ENCODE data around the gene KNSTRN. TPM values are rescaled to one million over a fixed set of nuclear protein-coding genes. Genes with fewer than 3 reads are reported as not detected.

KNSTRN gene
- total RNA-seq, 4 donors from 2014 or later, result 7.2 to 16.2 (median 9.9) TPM

DNA sequence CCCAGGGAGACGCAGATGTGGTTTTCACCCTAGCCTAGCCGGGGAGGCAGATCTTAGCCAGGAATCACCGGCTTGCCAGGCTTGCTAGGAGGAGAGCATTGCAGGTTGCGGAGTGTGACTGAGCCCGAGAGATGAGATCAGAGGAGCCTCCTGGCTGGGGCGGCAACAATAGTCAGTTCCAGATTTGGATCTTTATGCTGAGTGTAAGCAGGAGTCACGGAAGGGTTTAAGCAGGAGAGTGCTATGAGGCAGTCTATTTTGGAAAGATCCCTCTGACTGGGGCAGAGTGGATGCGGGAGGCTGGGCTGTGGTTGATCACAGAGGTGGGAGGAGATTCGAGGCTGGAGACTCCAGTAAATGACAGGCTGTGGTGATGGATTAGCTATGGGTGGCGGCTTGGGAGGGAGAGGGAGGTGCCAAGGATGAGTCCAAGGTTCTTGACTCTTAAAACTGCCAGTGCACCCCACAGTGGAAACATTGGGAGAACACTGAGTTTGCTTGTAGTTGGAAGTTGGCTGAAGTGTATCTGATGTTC is 47.8 kb downstream of the KNSTRN start:
- no peak overlapping the region for H3K27ac ChIP-seq
- H3K27me3 ChIP-seq, result peaks cover 6% of the 10 kb centered on the region
- peaks cover 0 to 19% of the 10 kb centered on the region in 2 donors for H3K36me3 ChIP-seq
- H3K9me3 ChIP-seq, result no peaks in the 10 kb centered on the region
- no peak overlapping the region for H3K4me3 ChIP-seq
- WGBS, 2 donors (ENCODE audit: low coverage in 1 of 2), result 63 to 67% methylated on average over 1 to 7 of the region's 10 CpGs
- TF ChIP-seq EP300 (IDR thresholded peaks at IDR 0.05), result no peak
- TF ChIP-seq POLR2A (IDR thresholded peaks at IDR 0.05), result no peak
- TF ChIP-seq, protein P1, sequence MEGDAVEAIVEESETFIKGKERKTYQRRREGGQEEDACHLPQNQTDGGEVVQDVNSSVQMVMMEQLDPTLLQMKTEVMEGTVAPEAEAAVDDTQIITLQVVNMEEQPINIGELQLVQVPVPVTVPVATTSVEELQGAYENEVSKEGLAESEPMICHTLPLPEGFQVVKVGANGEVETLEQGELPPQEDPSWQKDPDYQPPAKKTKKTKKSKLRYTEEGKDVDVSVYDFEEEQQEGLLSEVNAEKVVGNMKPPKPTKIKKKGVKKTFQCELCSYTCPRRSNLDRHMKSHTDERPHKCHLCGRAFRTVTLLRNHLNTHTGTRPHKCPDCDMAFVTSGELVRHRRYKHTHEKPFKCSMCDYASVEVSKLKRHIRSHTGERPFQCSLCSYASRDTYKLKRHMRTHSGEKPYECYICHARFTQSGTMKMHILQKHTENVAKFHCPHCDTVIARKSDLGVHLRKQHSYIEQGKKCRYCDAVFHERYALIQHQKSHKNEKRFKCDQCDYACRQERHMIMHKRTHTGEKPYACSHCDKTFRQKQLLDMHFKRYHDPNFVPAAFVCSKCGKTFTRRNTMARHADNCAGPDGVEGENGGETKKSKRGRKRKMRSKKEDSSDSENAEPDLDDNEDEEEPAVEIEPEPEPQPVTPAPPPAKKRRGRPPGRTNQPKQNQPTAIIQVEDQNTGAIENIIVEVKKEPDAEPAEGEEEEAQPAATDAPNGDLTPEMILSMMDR (IDR thresholded peaks at IDR 0.05), result no peak
- no peak for TF ChIP-seq POLR2AphosphoS5 (IDR thresholded peaks at IDR 0.05)
- ATAC-seq, result peak; percentile 31
- no peaks in the 10 kb centered on the region for H3K4me1 ChIP-seq

DNA sequence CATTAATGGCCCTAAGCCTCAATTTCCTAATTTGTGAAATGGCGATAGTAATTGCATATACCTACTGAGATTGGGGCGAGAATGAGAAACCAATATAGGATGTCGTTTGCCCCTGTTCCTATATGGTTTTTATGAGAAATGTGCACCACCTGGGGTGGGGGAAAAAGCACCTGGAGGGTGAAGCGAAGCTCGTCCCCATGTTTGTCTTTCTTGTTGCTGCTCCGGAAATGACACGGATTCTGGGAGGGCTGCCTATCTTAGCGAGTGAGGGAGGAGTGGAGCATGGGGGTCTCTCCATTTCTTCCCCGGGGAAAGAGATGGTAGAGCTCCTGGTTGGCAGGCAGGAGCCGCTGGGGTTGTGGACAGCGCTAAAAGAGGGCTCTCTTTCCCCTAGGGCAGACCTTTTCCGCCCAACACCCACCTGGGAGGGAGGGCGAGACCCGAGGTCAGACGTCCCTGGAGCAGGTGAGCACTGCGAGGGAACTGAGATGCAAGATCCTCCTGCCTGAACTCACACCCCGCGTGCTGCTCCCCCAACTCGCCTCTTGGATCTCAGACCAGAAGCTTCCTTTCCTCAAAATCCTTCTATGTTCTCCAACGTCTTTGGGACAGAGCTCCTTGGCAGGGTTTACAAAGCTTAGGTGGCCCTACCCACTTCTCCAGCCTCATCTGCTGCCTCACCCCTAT is 52.6 kb downstream of the KNSTRN start:
- WGBS, 2 donors (ENCODE audit: low coverage in 1 of 2), result 53 to 54% methylated on average over 10 to 11 of the region's 20 CpGs
- ATAC-seq, result no peak
- Histone ChIP-seq H3K4me3 (peak overlapping the region in 1 of 2 donors; percentile 51), H3K36me3 (peaks cover 0 to 4% of the 10 kb centered on the region in 2 donors), H3K27ac (no peak overlapping the region), H3K27me3 (peaks cover 46% of the 10 kb centered on the region), H3K9me3 (no peaks in the 10 kb centered on the region), H3K4me1 (peaks cover 0 to 32% (median 24%) of the 10 kb centered on the region in 3 donors)
- no peak for TF ChIP-seq POLR2AphosphoS5 (IDR thresholded peaks at IDR 0.05)

DNA sequence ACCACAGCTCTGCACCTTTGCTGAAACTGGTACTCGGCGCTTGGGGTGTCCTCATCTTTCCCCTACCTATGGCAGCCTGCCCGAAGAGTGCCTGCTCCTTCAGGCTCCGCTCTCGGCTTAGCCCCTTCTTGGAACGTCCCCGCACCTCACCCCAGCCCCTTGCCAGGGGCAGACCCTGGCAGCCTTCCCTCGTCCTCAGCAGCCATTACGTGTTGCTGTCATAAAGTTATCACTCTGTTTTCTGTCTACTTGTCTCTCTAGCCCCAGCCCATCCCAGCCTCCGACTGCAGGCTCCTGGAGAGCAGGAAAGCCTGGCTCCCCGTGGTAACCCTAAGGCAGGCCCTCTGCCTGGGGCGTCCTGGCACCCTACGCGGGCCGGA is 53.2 kb downstream of the KNSTRN start:
- 25 to 33% methylated on average over 3 to 9 of the region's 15 CpGs for WGBS, 2 donors (ENCODE audit: low coverage in 1 of 2)
- H3K4me1 ChIP-seq, result peaks cover 0 to 37% (median 24%) of the 10 kb centered on the region in 3 donors
- no peaks in the 10 kb centered on the region for H3K9me3 ChIP-seq
- peaks cover 46% of the 10 kb centered on the region for H3K27me3 ChIP-seq
- peak overlapping the region; percentile 17 to 51 for H3K4me3 ChIP-seq
- peaks cover 0 to 4% of the 10 kb centered on the region in 2 donors for H3K36me3 ChIP-seq
- no peak for TF ChIP-seq POLR2AphosphoS5 (IDR thresholded peaks at IDR 0.05)
- peak overlapping the region in 1 of 4 donors; percentile 35 for H3K27ac ChIP-seq
- no peak for ATAC-seq

DNA sequence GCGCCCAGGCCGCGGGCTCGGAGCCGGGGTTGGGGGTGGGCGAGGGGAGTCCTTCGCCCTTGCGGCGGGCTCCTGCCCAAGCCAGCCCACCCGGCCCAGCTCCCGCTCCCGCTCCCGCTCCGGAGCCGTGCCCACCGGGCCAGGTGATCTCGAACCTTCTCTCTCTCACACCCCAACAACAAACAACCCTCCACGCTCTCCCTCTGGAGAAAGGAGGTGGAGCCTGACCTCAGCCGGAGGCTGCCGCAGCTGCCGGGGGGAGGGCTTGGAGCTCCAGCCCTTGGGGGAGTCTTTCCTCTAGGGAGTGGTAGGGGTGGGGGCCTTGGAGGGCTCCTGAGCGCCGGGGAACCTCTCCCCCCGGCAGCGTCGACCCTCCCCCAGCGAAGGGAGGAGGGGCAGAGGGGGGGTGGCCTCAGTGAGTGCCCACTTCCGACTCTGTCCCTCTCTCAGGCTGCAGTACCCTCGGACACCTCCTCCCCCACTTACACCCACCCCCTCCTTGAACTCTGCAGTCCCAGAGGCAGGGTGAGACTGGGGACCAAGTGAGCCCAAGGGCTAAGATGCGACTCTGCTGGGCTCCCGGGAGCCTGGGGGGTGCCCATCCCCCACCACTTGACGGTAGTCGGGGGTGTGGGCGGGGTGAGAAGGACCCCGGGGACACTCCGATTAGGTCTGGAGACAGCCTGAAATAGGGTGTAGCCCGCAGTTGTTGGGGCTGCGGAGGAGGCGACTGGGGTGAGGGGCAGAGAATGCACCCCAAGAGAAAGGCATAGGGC is 53.8 kb downstream of the KNSTRN start:
- no peak for TF ChIP-seq EP300 (IDR thresholded peaks at IDR 0.05)
- TF ChIP-seq, protein P1 (IDR thresholded peaks at IDR 0.05), result no peak
- TF ChIP-seq POLR2AphosphoS5 (IDR thresholded peaks at IDR 0.05), result no peak
- TF ChIP-seq POLR2A (IDR thresholded peaks at IDR 0.05), result no peak
- peaks cover 0 to 37% (median 24%) of the 10 kb centered on the region in 3 donors for H3K4me1 ChIP-seq
- peak overlapping the region in 1 of 4 donors; percentile 35 for H3K27ac ChIP-seq
- H3K4me3 ChIP-seq, result peak overlapping the region; percentile 17 to 51
- H3K36me3 ChIP-seq, result peaks cover 0 to 4% of the 10 kb centered on the region in 2 donors
- H3K9me3 ChIP-seq, result no peaks in the 10 kb centered on the region
- ATAC-seq, result no peak
- H3K27me3 ChIP-seq, result peaks cover 46% of the 10 kb centered on the region
- 0% methylated on average over 1 to 2 of the region's 39 CpGs for WGBS, 2 donors (ENCODE audit: low coverage in 1 of 2)

DNA sequence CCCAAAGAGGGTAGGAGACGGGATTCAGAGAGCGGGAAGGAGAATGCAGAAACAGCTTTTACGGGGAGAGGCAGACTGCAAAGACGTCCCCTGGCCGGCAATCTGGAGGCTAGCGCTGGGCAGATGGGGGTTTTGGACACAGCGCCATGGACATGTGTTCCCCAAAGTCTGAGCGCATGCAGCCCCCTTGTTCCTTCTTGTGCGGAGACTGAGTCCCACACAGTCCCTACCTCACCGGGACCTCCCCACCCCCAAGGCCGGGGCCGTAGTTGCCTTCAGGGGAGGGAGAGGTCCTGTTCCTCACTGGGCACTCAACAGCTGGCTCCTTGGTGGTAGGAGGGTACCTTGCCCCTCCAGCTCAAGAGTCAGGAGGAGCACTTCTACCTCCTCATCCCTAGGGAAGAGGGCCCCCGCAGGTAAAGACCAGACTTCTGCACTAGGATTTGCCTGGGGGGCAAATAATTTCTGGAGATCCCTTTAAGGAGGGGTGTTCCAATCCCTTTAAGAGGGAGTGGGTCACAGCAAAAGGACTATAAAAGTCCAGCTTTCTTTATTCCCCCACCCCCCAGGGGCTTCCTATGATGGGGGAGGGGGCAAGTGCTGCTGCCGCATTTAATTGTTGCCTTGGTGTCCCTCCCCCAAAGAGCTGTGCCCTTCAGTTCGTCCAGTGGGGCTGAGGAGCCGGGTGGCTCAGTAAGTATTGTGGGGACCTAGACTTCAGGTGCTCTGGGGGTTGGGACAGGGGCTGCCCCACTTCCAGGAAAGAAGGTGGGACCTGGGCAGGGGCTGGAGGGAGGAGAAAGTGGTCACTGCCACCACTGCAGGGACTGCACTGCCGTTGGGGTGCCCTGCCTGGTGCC is 54.6 kb downstream of the KNSTRN start:
- H3K4me1 ChIP-seq, result peaks cover 0 to 41% (median 24%) of the 10 kb centered on the region in 3 donors
- ATAC-seq, result no peak
- H3K27ac ChIP-seq, result no peak overlapping the region
- H3K4me3 ChIP-seq, result peak overlapping the region in 1 of 2 donors; percentile 51
- 5 to 7% methylated on average over 4 to 5 of the region's 17 CpGs for WGBS, 2 donors (ENCODE audit: low coverage in 1 of 2)
- H3K36me3 ChIP-seq, result peaks cover 0 to 2% of the 10 kb centered on the region in 2 donors
- H3K27me3 ChIP-seq, result peaks cover 46% of the 10 kb centered on the region
- no peak for TF ChIP-seq EP300 (IDR thresholded peaks at IDR 0.05)
- no peak for TF ChIP-seq POLR2AphosphoS5 (IDR thresholded peaks at IDR 0.05)
- TF ChIP-seq, protein P1 (IDR thresholded peaks at IDR 0.05), result no peak
- TF ChIP-seq POLR2A (IDR thresholded peaks at IDR 0.05), result no peak
- H3K9me3 ChIP-seq, result no peaks in the 10 kb centered on the region
